NCI-H524 treated with DMSO at 0.1 percent for 48 hours (cell line): ENCODE results near the gene CCDC120.

Experiments used
- DNase-seq: peaks from one replicate; lab custom pipeline; 2025; lab: John Stamatoyannopoulos, UW

Gene CCDC120

GRCh38 chrX:49102190-49102589 is 43.4 kb downstream of the CCDC120 start:
- DNase-seq = no peak

- no peak for DNase-seq
Observed at GRCh38 chrX:49103637-49104036, 44.8 kb downstream of the CCDC120 start.

- no peak for DNase-seq
Observed at GRCh38 chrX:49106296-49106695, 47.5 kb downstream of the CCDC120 start.

- DNase-seq = no peak
Observed at GRCh38 chrX:49106930-49107329, 48.1 kb downstream of the CCDC120 start.

- DNase-seq = no peak
Observed at GRCh38 chrX:49108641-49109040, 49.8 kb downstream of the CCDC120 start.

- DNase-seq = no peak
Observed at GRCh38 chrX:49110417-49110816, 51.6 kb downstream of the CCDC120 start.

GRCh38 chrX:49111791-49112190 is 53.0 kb downstream of the CCDC120 start:
- no peak for DNase-seq

GRCh38 chrX:49116076-49116475 is 57.3 kb downstream of the CCDC120 start:
- no peak for DNase-seq

- no peak for DNase-seq
Observed at GRCh38 chrX:49116716-49117115, 57.9 kb downstream of the CCDC120 start.

- DNase-seq = no peak
Observed at GRCh38 chrX:49117581-49117980, 58.8 kb downstream of the CCDC120 start.
